GM19193 (cell line): ENCODE measurements around the gene RAMP3.

ENCODE experiments used
- POLR2A ChIP-seq: IDR thresholded peaks from 4 replicates; pipeline ENCODE4 v1.6.1; 2011; ENCODE audit not compliant: insufficient read depth, insufficient read length; ENCODE audit errors: extremely low read depth

The RAMP3 gene

GRCh38 chr7:45162943-45163691, 5.5 kb downstream of the RAMP3 start:
- TF ChIP-seq POLR2A, result no peak

GRCh38 chr7:45163692-45164052, 6.1 kb downstream of the RAMP3 start:
- TF ChIP-seq POLR2A, result no peak

DNA sequence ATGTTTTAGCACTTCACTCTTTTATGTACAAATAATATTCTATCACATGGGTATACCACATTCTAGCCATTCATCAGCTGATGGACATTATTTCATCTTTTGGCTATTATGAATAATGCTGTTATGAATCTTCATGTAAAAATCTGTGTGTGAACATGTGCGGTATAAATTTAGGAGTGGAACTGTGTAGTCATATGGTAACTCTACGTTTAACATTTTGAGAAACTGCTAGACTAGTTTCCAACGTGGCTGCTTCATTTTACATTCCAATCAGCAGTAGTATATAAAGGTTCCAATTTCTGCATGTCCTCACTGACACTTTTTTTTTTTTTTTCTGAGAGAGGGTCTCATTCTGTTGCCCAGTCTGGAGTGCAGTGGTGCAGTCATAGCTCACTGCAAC, 8.3 kb downstream of the RAMP3 start:
- no peak for TF ChIP-seq POLR2A

- TF ChIP-seq POLR2A, result no peak
Measured at GRCh38 chr7:45171946-45172345, 14.4 kb downstream of the RAMP3 start.

GRCh38 chr7:45173596-45174327, 16.2 kb downstream of the RAMP3 start:
- TF ChIP-seq POLR2A, result no peak

DNA sequence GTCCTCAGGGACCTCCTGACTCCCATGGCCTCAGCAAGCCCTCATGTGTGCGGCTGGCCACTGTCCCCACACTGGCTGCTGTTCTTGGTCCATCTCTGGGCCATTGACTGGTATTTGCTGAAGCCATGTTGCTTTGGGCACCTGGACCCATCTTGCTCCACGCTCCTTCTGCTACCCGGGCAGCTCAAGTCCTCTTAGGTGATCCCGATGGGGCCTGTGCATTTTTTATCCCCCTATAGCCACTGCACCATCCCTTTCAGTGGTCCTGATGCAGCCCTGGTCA, 16.7 kb downstream of the RAMP3 start:
- TF ChIP-seq POLR2A, result no peak

- TF ChIP-seq POLR2A, result no peak
Measured at GRCh38 chr7:45174966-45175765, 17.6 kb downstream of the RAMP3 start.

- TF ChIP-seq POLR2A, result no peak
Measured at GRCh38 chr7:45176091-45176490, 18.5 kb downstream of the RAMP3 start.

DNA sequence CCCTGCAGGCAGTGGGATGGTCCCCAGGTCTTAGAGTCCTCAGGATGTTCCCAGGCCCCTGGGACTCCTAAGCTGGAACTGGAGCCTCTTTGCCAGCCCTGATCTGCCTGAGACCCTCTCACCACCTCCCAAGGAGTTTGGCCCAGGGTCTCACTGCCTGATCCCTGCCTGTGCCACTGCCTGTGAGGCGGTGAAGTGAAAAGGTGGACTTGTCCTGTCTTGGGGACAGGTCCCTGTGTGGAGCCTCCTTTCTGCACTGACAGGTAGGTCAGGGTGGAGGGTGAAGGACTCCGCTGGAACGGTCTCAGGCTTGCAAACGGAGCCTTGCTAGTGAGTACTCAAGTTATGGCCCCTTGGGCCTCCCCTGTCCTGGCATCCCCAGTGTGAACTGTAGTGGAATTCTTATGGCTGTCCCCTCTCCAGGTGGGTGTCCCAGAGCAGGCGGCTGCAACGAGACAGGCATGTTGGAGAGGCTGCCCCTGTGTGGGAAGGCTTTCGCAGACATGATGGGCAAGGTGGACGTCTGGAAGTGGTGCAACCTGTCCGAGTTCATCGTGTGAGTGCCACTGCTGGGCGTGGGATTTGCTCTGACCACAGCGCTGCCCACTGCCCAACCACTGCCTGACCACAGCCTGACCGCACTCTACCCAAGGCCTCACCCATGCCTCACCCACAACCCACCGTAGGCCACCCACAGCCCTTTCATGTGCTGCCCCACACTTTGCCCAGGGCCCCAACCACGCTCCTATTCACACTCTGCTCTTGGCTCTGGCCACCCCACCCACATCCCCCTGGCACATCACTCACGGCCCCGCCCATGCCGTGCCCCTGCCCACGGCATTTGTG, 19.5 kb downstream of the RAMP3 start:
- TF ChIP-seq POLR2A, result no peak

GRCh38 chr7:45177801-45178200, 20.2 kb downstream of the RAMP3 start:
- no peak for TF ChIP-seq POLR2A

- no peak for TF ChIP-seq POLR2A
Measured at GRCh38 chr7:45178241-45179225, 20.9 kb downstream of the RAMP3 start.

DNA sequence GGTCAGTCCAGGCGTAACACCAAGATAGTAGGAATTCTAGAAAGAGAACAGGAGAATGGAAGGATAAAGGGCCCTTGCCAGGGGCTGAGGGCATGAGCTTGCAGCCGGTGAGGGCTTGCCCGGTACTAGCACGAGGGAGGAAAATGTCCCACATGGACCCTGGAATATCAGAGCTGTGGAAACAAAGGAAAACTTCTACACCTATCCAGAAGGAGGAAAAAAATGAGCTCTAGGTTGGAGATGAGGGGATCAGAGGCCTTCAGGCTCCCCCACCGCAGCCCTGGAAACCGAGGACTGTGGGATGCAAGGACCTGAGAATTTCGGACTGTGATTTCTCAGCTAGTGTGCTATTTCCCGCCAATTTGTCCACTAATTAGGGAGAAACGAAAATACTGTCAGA, 22.1 kb downstream of the RAMP3 start:
- TF ChIP-seq POLR2A, result no peak

- no peak for TF ChIP-seq POLR2A
Measured at GRCh38 chr7:45180084-45180986, 22.7 kb downstream of the RAMP3 start.

- no peak for TF ChIP-seq POLR2A
Measured at GRCh38 chr7:45181286-45181960, 23.8 kb downstream of the RAMP3 start.
